Measurements from ENCODE around the gene BRD4. TPM values are rescaled to one million over a fixed set of nuclear protein-coding genes. Genes with fewer than 3 reads are reported as not detected.

The BRD4 gene
- total and polyA plus RNA-seq, 2 of the 13 experiments (the other 11 are each of a cell fraction or from before 2014, with no cell fraction given), result 10.5 to 11.4 TPM

GRCh38 chr19:15379083-15379998 is 47.0 kb upstream of the BRD4 start, which contains the start of gene AKAP8 (continued):
- TF ChIP-seq ZNF260 (CRISPR knock-in tag; IDR thresholded peaks at IDR 0.05; ENCODE audit: borderline replicate concordance, low read depth) (no peak), MEIS1 (CRISPR knock-in tag; IDR thresholded peaks at IDR 0.05; ENCODE audit: borderline replicate concordance) (no peak), MXI1 (IDR thresholded peaks at IDR 0.05; ENCODE audit: borderline replicate concordance, low read depth, low read length) (peak; percentile 36; the same call in 1 of the 3 replicates), ZNF510 (CRISPR knock-in tag; IDR thresholded peaks at IDR 0.05; ENCODE audit: low read depth) (no peak), IRF9 (CRISPR knock-in tag; IDR thresholded peaks at IDR 0.05; ENCODE audit: borderline replicate concordance) (peak; percentile 75; the same call in 1 of the 2 replicates), NFE2L1 (CRISPR knock-in tag; IDR thresholded peaks at IDR 0.05; ENCODE audit: borderline replicate concordance) (no peak), ISX (CRISPR knock-in tag; conservative IDR thresholded peaks at IDR 0.05) (0 out of 2 replicates have a peak, but pooled peaks have one; percentile 57), SRSF1 (optimal IDR thresholded peaks at IDR 0.05; ENCODE audit: low read depth, low read length) (no peak), RXRA (CRISPR knock-in tag; IDR thresholded peaks at IDR 0.05) (no peak), ARNT2 (CRISPR knock-in tag; IDR thresholded peaks at IDR 0.05; ENCODE audit: low read depth) (peak; percentile 18; the same call in 1 of the 2 replicates), ZNF574 (CRISPR knock-in tag; IDR thresholded peaks at IDR 0.05) (peak; percentile 74), ZNF121 (CRISPR knock-in tag; IDR thresholded peaks at IDR 0.05) (no peak), HOXD1 (CRISPR knock-in tag; IDR thresholded peaks at IDR 0.05) (no peak; the same call in 1 of the 2 replicates), HOXA9 (CRISPR knock-in tag; IDR thresholded peaks at IDR 0.05; ENCODE audit: borderline replicate concordance) (peak; percentile 90), RARG (CRISPR knock-in tag; IDR thresholded peaks at IDR 0.05; ENCODE audit: low read depth) (no peak), ZNF891 (CRISPR knock-in tag; IDR thresholded peaks at IDR 0.05) (0 out of 2 replicates have a peak, but pooled peaks have one; percentile 35), ZNF484 (CRISPR knock-in tag; IDR thresholded peaks at IDR 0.05; ENCODE audit: borderline replicate concordance, low read depth) (no peak), HNRNPUL1 (IDR thresholded peaks at IDR 0.05; ENCODE audit: low read depth, low read length) (no peak; the same call in 1 of the 2 replicates), ZNF235 (CRISPR knock-in tag; IDR thresholded peaks at IDR 0.05; ENCODE audit: borderline replicate concordance) (no peak; the same call in 1 of the 2 replicates), ZFYVE20 (CRISPR knock-in tag; IDR thresholded peaks at IDR 0.05; ENCODE audit: borderline replicate concordance, low read depth) (no peak), NKX3-1 (CRISPR knock-in tag; IDR thresholded peaks at IDR 0.05) (no peak; the same call in 1 of the 2 replicates), ZNF263 (CRISPR knock-in tag; IDR thresholded peaks at IDR 0.05) (no peak), E2F2 (CRISPR knock-in tag; IDR thresholded peaks at IDR 0.05; ENCODE audit: borderline replicate concordance) (0 out of 2 replicates have a peak, but pooled peaks have one; percentile 21), ZKSCAN5 (CRISPR knock-in tag; IDR thresholded peaks at IDR 0.05) (no peak)
